B cell (primary cell): ENCODE measurements around the gene MXRA8. TPM values are rescaled to one million over a fixed set of nuclear protein-coding genes. Genes with fewer than 3 reads are reported as not detected.

Experiments used
- ATAC-seq: fragments of 200-7000 bp; cut with Tn5 transposase; one replicate; pipeline ENCODE4 v1.10.0; 2021; ENCODE audit warnings: low read depth, mild to moderate bottlenecking, moderate number of reproducible peaks, moderate library complexity
- CTCF ChIA-PET: fragments of 350-600 bp; sonication (Branson Sonifier 250); formaldehyde crosslinking; loops from one replicate; lab custom pipeline; 2021; ENCODE audit warnings: antibody characterized with exemption, inconsistent platforms; lab: Charles Lee
- POLR2A ChIA-PET: fragments of 350-600 bp; sonication (Branson Sonifier 250); formaldehyde crosslinking; loops from one replicate; lab custom pipeline; 2021; ENCODE audit warnings: antibody characterized with exemption; lab: Charles Lee
- DNase-seq: peaks from one replicate; pipeline ENCODE4 v3.0.0; 2013
- H2AFZ ChIP-seq: 2 replicates; pipeline ENCODE4 v1.6.1; 2012; ENCODE audit warnings: mild to moderate bottlenecking, low read depth, low read length; ENCODE audit not compliant: insufficient read depth, poor library complexity, severe bottlenecking
- H3K27ac ChIP-seq, 2 donors: 1 replicate in 1 of 2; 2 replicates in 1 of 2; pipeline ENCODE4 v1.5.1; 2012 to 2013; ENCODE audit warnings: low read length in 2 of 2, mild to moderate bottlenecking in 2 of 2, moderate library complexity in 1 of 2
- H3K27me3 ChIP-seq, 4 experiments: fragments of 200-600 bp in 1 of 4; sonication (generic) in 1 of 4; replicated peaks in 1 of 4; 1 replicate in 2 of 4; 2 replicates in 2 of 4; pipeline versions ENCODE4 v1.6.1 to v1.7.0; 2013 to 2016; ENCODE audit warnings: low read length in 3 of 4, mild to moderate bottlenecking in 2 of 4, mixed read lengths in 1 of 4, moderate library complexity in 1 of 4; ENCODE audit not compliant: insufficient read depth in 4 of 4, control insufficient read depth in 3 of 4; ENCODE audit errors: control extremely low read depth in 1 of 4
- H3K36me3 ChIP-seq, 2 experiments: replicated peaks in 1 of 2; 1 replicate in 1 of 2; 2 replicates in 1 of 2; pipeline versions ENCODE4 v1.6.1 to v1.7.1; 2013; ENCODE audit warnings: low read length in 1 of 2; ENCODE audit not compliant: insufficient read depth in 2 of 2, control insufficient read depth in 1 of 2; ENCODE audit errors: control extremely low read depth in 1 of 2, extremely low read depth in 1 of 2
- H3K4me1 ChIP-seq, 2 donors: fragments of 200-600 bp in 1 of 2; sonication (generic) in 1 of 2; 1 replicate in 1 of 2; 2 replicates in 1 of 2; pipeline versions ENCODE4 v1.5.1 to v1.6.1; 2013 to 2017; ENCODE audit warnings: low read length in 2 of 2; ENCODE audit not compliant: control insufficient read depth in 2 of 2, insufficient read depth in 2 of 2
- H3K4me2 ChIP-seq: replicated peaks from 2 replicates; pipeline ENCODE3; 2012; ENCODE audit warnings: mild to moderate bottlenecking, low read depth, low read length; ENCODE audit not compliant: poor library complexity, severe bottlenecking
- H3K4me3 ChIP-seq, 5 experiments: fragments of 200-600 bp in 1 of 5; sonication (generic) in 1 of 5; 1 replicate in 3 of 5; 2 replicates in 2 of 5; pipeline versions ENCODE4 v1.5.1 to v1.7.0; 2011 to 2016; ENCODE audit warnings: low read length in 4 of 5, mild to moderate bottlenecking in 4 of 5, low read depth in 2 of 5, control low read depth in 1 of 5, moderate library complexity in 1 of 5; ENCODE audit not compliant: insufficient read depth in 1 of 5; ENCODE audit errors: control extremely low read depth in 1 of 5, extremely low read depth in 1 of 5
- H3K79me2 ChIP-seq: fragments of 200-600 bp; sonication (generic); one replicate; pipeline ENCODE4 v1.6.0; 2016; ENCODE audit warnings: low read length; ENCODE audit not compliant: control insufficient read depth, insufficient read depth
- H3K9ac ChIP-seq: fragments of 200-600 bp; sonication (generic); 2 replicates; pipeline ENCODE4 v1.6.1; 2017; ENCODE audit warnings: mild to moderate bottlenecking, low read length, moderate library complexity
- H3K9me3 ChIP-seq, 3 donors: one replicate each; pipeline versions ENCODE4 v1.6.1 to v1.7.1; 2013; ENCODE audit warnings: low read length in 2 of 3; ENCODE audit not compliant: control insufficient read depth in 2 of 3, insufficient read depth in 1 of 3; ENCODE audit errors: control extremely low read depth in 1 of 3
- H4K20me1 ChIP-seq: 2 replicates; pipeline ENCODE4 v1.6.0; 2012; ENCODE audit warnings: mild to moderate bottlenecking, low read length; ENCODE audit not compliant: insufficient read depth, control insufficient read depth, poor library complexity, severe bottlenecking
- H3K27ac Mint-ChIP-seq: one replicate; pipeline ENCODE4 v1.8.0; 2021; ENCODE audit warnings: mixed read lengths
- H3K27me3 Mint-ChIP-seq: one replicate; pipeline ENCODE4 v1.8.0; 2021; ENCODE audit warnings: mixed read lengths
- H3K4me1 Mint-ChIP-seq: one replicate; pipeline ENCODE4 v1.8.0; 2021; ENCODE audit warnings: mixed read lengths
- H3K4me3 Mint-ChIP-seq: one replicate; pipeline ENCODE4 v1.8.0; 2021; ENCODE audit warnings: mixed read lengths
- H3K9me3 Mint-ChIP-seq: one replicate; pipeline ENCODE4 v1.8.0; 2022; ENCODE audit warnings: mixed read lengths; ENCODE audit not compliant: insufficient read depth
- EZH2 ChIP-seq: IDR thresholded peaks from 2 replicates; pipeline ENCODE4 v1.6.1; 2012; ENCODE audit warnings: borderline replicate concordance, low read depth, mild to moderate bottlenecking, moderate library complexity, low read length; ENCODE audit not compliant: insufficient read depth, poor library complexity, severe bottlenecking
- WGBS: methylation state at CpG from one replicate; pipeline ENCODE4 v1.1.5; 2013; ENCODE audit warnings: missing lambda C conversion rate; ENCODE audit not compliant: insufficient coverage; 5-methylcytosine and 5-hydroxymethylcytosine counted together
- intact Hi-C: fragments of 100-400 bp; cut with micrococcal nuclease; formaldehyde crosslinking; loops from one replicate; pipeline ENCODE4 v1.10.0; 2022
- polyA plus RNA-seq: library from polyadenylated mRNA; depleted of rRNA; stranded (reverse); fragments of >200 nt; gene quantifications from 2 replicates; pipeline ENCODE4 v1.2.3, GENCODE V29; 2012
- total RNA-seq, 2 donors: library from RNA; stranded (reverse); fragments of 120-200 nt in 1 of 2; gene quantifications; 1 replicate in 1 of 2; 2 replicates in 1 of 2; pipeline versions ENCODE4 v1.2.3 to v1.2.4, GENCODE V29; 2013 to 2022
- TF ChIP-seq, protein P1 (sequence below): fragments of 200-600 bp; IDR thresholded peaks from one replicate; pipeline ENCODE4 v1.8.0; 2022; ENCODE audit warnings: antibody characterized with exemption, mild to moderate bottlenecking

The MXRA8 gene
- total and polyA plus RNA-seq, 2 donors (not counting 1 experiment from before 2014, with no cell fraction given) = 0.10 TPM; not detected in 1

- peaks cover 24% of the 10 kb centered on the region for H3K4me1 Mint-ChIP-seq
- H3K27me3 ChIP-seq = no peaks in the 10 kb centered on the region
- CTCF ChIA-PET = interaction anchor here (1.3 kb wide), 1 partner anchor 11 kb away, joined by 3 read pairs; no protein-coding TSS in a partner anchor
- no peak overlapping the region for H3K9ac ChIP-seq
- WGBS = 97% methylated on average over 23 of the region's 23 CpGs
- peaks cover 16 to 27% of the 10 kb centered on the region in 2 donors for H3K4me1 ChIP-seq
- POLR2A ChIA-PET = no interaction called here
- peak overlapping the region; percentile 5 for H3K4me2 ChIP-seq
- H3K27ac ChIP-seq = no peak overlapping the region
- H3K27ac Mint-ChIP-seq = peak overlapping the region; percentile 37
- no peak overlapping the region for H2AFZ ChIP-seq
- H3K36me3 ChIP-seq = peaks cover 0 to 20% of the 10 kb centered on the region in 2 experiments
- TF ChIP-seq, protein P1, sequence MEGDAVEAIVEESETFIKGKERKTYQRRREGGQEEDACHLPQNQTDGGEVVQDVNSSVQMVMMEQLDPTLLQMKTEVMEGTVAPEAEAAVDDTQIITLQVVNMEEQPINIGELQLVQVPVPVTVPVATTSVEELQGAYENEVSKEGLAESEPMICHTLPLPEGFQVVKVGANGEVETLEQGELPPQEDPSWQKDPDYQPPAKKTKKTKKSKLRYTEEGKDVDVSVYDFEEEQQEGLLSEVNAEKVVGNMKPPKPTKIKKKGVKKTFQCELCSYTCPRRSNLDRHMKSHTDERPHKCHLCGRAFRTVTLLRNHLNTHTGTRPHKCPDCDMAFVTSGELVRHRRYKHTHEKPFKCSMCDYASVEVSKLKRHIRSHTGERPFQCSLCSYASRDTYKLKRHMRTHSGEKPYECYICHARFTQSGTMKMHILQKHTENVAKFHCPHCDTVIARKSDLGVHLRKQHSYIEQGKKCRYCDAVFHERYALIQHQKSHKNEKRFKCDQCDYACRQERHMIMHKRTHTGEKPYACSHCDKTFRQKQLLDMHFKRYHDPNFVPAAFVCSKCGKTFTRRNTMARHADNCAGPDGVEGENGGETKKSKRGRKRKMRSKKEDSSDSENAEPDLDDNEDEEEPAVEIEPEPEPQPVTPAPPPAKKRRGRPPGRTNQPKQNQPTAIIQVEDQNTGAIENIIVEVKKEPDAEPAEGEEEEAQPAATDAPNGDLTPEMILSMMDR = no peak
- no peak for TF ChIP-seq EZH2
- H3K79me2 ChIP-seq = peaks cover 60% of the 10 kb centered on the region
- no peaks in the 10 kb centered on the region for H3K27me3 Mint-ChIP-seq
- H3K9me3 Mint-ChIP-seq = no peaks in the 10 kb centered on the region
- H3K4me3 ChIP-seq = no peak overlapping the region
- DNase-seq = no peak
- no peaks in the 10 kb centered on the region for H3K9me3 ChIP-seq
- ATAC-seq = no peak
- H3K4me3 Mint-ChIP-seq = no peak overlapping the region
- H4K20me1 ChIP-seq = peaks cover 58% of the 10 kb centered on the region
- intact Hi-C loops = no loop called here
These were observed 37.5 kb downstream of the MXRA8 start for GRCh38 chr1:1320666-1321448.

GRCh38 chr1:1319646-1319941 lies 38.8 kb downstream of the MXRA8 start:
- ChIA-PET CTCF (no interaction called here), POLR2A (no interaction called here)
- intact Hi-C loops = no loop called here
- Mint-ChIP-seq H3K9me3 (no peaks in the 10 kb centered on the region), H3K4me3 (no peak overlapping the region), H3K27ac (no peak overlapping the region), H3K4me1 (peaks cover 21% of the 10 kb centered on the region), H3K27me3 (no peaks in the 10 kb centered on the region)
- Histone ChIP-seq H3K27me3 (no peaks in the 10 kb centered on the region), H3K4me3 (no peak overlapping the region), H4K20me1 (peaks cover 47% of the 10 kb centered on the region), H3K36me3 (peaks cover 0 to 26% of the 10 kb centered on the region in 2 experiments), H2AFZ (no peak overlapping the region), H3K9me3 (no peaks in the 10 kb centered on the region), H3K79me2 (peaks cover 51% of the 10 kb centered on the region), H3K4me2 (no peak overlapping the region), H3K4me1 (peaks cover 8 to 18% of the 10 kb centered on the region in 2 donors), H3K27ac (no peak overlapping the region), H3K9ac (no peak overlapping the region)
- DNase-seq = no peak
- TF ChIP-seq, protein P1 = no peak
- TF ChIP-seq EZH2 = no peak
- WGBS = 90% methylated on average over 13 of the region's 13 CpGs
- ATAC-seq = no peak
